RWPE1 (cell line): Measurements from ENCODE around the gene ZNF804A.
"Not testable (repeated sequence)": the region's sequence is repeated elsewhere in the genome, so short reads cannot be mapped to it uniquely, and the experiment has no call there.

Source experiments
- CTCF ChIA-PET: fragments of 350-600 bp; sonication (Branson Sonifier 250); formaldehyde crosslinking; extraction: SDS; loops from one replicate; lab custom pipeline; 2021; lab: Yijun Ruan, JAX
- POLR2A ChIA-PET: fragments of 400-600 bp; formaldehyde crosslinking; extraction: SDS; loops from one replicate; lab custom pipeline; 2020; ENCODE audit warnings: antibody characterized with exemption; ENCODE audit not compliant: low non-redundant PET; lab: Yijun Ruan, JAX
- DNase-seq: peaks from one replicate; pipeline ENCODE4 v3.0.0; 2012; ENCODE audit warnings: low spot score
- H3K27ac ChIP-seq: fragments of 450-650 bp; 2 replicates; pipeline ENCODE4 v1.5.1; 2017
- CTCF ChIP-seq: fragments of 450-650 bp; conservative IDR thresholded peaks from 2 replicates; pipeline ENCODE4 v1.5.1; 2017; ENCODE audit warnings: low read depth, mild to moderate bottlenecking

Gene ZNF804A

GRCh38 chr2:184875911-184876310 lies 277.6 kb downstream of the ZNF804A start:
- ChIA-PET CTCF (no interaction called here), POLR2A (no interaction called here)
- H3K27ac ChIP-seq: no peak overlapping the region
- no peak for DNase-seq
- no peak for TF ChIP-seq CTCF

- no peak overlapping the region for H3K27ac ChIP-seq
- no peak for TF ChIP-seq CTCF
- no peak for DNase-seq
- ChIA-PET CTCF (no interaction called here), POLR2A (no interaction called here)
Measured at GRCh38 chr2:184877909-184878308, 279.6 kb downstream of the ZNF804A start.

GRCh38 chr2:184879671-184880070 lies 281.3 kb downstream of the ZNF804A start:
- H3K27ac ChIP-seq: no peak overlapping the region
- ChIA-PET CTCF (interaction anchor here (0.6 kb wide), 1 partner anchor 344 kb away, joined by 3 read pairs; no protein-coding TSS in a partner anchor), POLR2A (no interaction called here)
- DNase-seq: no peak
- TF ChIP-seq CTCF: no peak

GRCh38 chr2:184886585-184886984 lies 288.3 kb downstream of the ZNF804A start:
- H3K27ac ChIP-seq, POLR2A ChIA-PET, DNase-seq, CTCF ChIA-PET: not testable (repeated sequence)

- no peak for DNase-seq
- H3K27ac ChIP-seq: no peak overlapping the region
- CTCF ChIA-PET: interaction anchor here (0.6 kb wide), 1 partner anchor 347 kb away, joined by 3 read pairs; no protein-coding TSS in a partner anchor
- TF ChIP-seq CTCF: no peak
- POLR2A ChIA-PET: no interaction called here
Measured at GRCh38 chr2:184890311-184890710, 292.0 kb downstream of the ZNF804A start.

- no peak overlapping the region for H3K27ac ChIP-seq
- ChIA-PET POLR2A (no interaction called here), CTCF (no interaction called here)
- no peak for DNase-seq
- TF ChIP-seq CTCF: no peak
Measured at GRCh38 chr2:184904991-184905390, 306.7 kb downstream of the ZNF804A start.

- H3K27ac ChIP-seq: no peak overlapping the region
- ChIA-PET CTCF (interaction anchor here (0.6 kb wide), 1 partner anchor 1539 kb away, joined by 4 read pairs; no protein-coding TSS in a partner anchor), POLR2A (no interaction called here)
- DNase-seq: no peak
- TF ChIP-seq CTCF: no peak
Measured at GRCh38 chr2:184906160-184906559, 307.8 kb downstream of the ZNF804A start.
